IPS-18a (cell line): ENCODE data around the gene PPM1M.
"Not testable (repeated sequence)": the region's sequence is repeated elsewhere in the genome, so short reads cannot be mapped to it uniquely, and the experiment has no call there.

Experiments
- H3K27ac ChIP-seq: one replicate; pipeline ENCODE4 v1.5.1; 2013; ENCODE audit warnings: low read length
- H3K27me3 ChIP-seq: one replicate; pipeline ENCODE4 v1.6.1; 2013; ENCODE audit warnings: mild to moderate bottlenecking, low read length; ENCODE audit not compliant: control insufficient read depth, insufficient read depth
- H3K36me3 ChIP-seq: one replicate; pipeline ENCODE4 v1.6.1; 2013; ENCODE audit warnings: low read depth, low read length; ENCODE audit not compliant: control insufficient read depth
- H3K4me1 ChIP-seq: one replicate; pipeline ENCODE4 v1.6.1; 2013; ENCODE audit warnings: low read depth, low read length; ENCODE audit not compliant: control insufficient read depth
- H3K4me3 ChIP-seq: one replicate; pipeline ENCODE4 v1.5.1; 2013; ENCODE audit warnings: low read length
- H3K9ac ChIP-seq: one replicate; pipeline ENCODE4 v1.6.1; 2013; ENCODE audit warnings: mild to moderate bottlenecking, low read length, moderate library complexity
- H3K9me3 ChIP-seq: one replicate; pipeline ENCODE4 v1.6.1; 2013; ENCODE audit warnings: low read depth, low read length; ENCODE audit not compliant: control insufficient read depth

PPM1M gene

DNA sequence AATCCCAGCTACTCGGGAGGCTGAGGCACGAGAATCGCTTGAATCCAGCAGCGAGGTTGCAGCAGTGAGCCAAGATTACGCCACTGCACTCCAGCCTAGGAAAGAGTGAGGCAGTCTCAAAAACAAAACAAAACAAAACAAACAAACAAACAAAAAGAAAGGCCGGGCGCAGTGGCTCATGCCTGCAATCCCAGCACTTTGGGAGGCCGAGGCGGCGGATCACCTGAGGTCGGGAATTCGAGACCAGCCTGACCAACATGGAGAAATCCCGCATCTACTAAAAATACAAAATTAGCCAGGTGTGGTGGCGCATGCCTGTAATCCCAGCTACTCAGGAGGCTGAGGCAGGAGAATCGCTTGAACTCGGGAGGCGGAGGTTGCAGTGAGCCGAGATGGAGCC is 29.2 kb downstream of the PPM1M start:
- not testable (repeated sequence) for H3K27ac ChIP-seq, H3K9ac ChIP-seq, H3K4me3 ChIP-seq, H3K9me3 ChIP-seq, H3K27me3 ChIP-seq, H3K4me1 ChIP-seq
- peaks cover 25% of the 10 kb centered on the region for H3K36me3 ChIP-seq

DNA sequence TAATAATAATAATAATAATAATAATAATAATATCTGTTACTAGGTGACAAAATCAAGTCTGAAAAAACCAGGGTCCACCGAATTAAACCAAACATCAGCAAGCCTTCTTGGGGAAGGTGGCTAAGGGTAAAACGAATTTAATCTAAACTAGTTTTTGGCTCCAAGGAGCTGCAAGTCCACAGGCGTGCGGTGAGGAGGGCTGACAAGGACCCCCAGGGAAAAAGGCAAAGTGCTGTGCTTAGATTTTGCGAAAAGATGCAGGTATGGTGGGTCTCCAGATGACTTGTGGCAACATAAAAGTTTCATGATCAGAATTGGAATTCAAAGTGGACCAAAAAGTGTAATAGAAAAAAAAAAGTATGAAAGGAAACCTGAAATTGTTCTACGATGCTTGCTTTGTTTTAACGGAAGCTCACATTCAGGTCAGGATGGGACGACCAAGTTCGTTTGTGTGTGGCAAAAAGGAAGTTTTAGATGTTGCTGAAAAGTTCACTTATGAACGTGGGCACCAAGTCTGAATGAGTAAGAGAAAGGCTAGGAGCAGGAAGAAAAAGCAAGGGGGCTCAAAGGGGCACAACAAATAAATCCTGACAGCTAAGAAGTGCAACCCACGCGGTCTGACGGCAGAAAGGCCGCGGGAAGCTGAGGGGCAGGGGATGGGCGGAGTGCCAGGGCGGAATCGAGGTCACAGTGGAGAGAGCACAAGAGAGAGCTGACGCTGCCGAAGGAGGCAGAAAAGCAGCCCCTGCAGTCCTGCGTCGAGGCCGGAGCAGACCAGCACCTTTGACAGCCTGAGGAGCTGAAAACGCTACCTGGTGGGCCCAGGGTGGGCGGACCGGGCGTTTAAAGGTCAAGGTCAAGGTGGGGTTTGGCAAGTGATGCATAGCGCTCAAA is 31.8 kb downstream of the PPM1M start:
- Histone ChIP-seq H3K36me3 (peaks cover 7% of the 10 kb centered on the region), H3K4me1 (peaks cover 4% of the 10 kb centered on the region), H3K27me3 (no peaks in the 10 kb centered on the region), H3K9me3 (no peaks in the 10 kb centered on the region), H3K9ac (peak overlapping the region; percentile 92), H3K4me3 (peak overlapping the region; percentile 75), H3K27ac (peak overlapping the region; percentile 34)

DNA sequence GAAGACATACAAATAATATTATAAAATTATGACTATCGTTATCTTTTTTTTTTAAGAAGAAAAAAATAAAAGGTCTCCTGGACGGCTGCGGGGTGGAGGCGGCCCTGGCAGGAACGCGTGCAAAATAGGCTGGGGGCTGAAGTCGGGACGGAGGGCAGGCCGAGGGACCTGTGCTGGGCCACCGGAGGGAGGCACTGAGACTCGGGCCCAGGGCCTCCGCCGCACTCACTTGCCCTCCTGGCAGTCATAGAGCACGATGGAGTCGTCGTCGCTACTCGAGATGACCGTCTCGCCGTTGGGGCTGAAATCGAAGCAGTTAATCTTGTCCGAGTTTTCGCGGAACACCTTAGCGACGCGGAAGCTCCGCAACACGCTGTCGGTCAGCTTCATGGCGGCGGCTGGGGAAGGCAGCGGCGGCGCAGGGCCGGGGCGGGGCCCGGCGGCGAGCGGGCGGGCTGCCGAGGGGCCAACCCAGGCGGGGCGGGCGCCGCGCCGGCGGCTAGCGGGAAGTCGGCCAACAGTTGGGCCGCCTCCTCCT is 32.5 kb downstream of the PPM1M start:
- Histone ChIP-seq H3K27ac (peak overlapping the region; percentile 93), H3K27me3 (no peaks in the 10 kb centered on the region), H3K9me3 (no peaks in the 10 kb centered on the region), H3K36me3 (peaks cover 2% of the 10 kb centered on the region), H3K9ac (peak overlapping the region; percentile 92), H3K4me3 (peak overlapping the region; percentile 75), H3K4me1 (peaks cover 4% of the 10 kb centered on the region)

DNA sequence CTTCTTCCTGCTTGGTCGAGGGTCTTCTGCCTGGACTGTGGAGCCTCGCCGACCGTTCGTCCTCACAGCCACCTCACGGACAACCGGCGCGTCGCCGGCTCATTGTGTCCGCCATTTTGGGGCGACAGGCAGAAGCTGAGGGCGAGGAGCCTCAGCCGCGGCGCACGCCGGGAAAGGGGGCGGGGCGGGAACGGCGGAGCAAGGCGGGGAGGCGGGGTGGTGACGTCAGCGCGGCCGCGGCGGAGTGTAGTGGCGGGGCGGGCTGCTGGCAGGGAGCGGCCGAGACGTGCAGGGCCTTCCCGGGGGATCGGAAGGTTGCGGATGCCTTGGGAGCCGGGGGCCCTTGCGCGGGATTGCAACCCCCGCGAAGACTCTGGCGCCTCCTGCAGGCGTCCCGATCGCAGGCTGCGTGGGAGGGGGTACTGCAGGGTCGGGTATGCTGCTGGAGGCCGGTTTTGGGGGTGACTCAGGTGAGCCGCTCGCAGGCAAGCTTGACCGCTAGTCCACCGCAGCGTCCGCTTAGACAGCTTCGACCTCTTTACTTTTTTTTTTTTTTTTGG is 33.0 kb downstream of the PPM1M start, which contains the start of gene WDR82:
Gene WDR82, minus strand, starts transcription at position 140 of the 560 bp plus-strand sequence. CDS start 288 bp downstream, outside the sequence.
- H3K27ac ChIP-seq = peak within 1 kb of the TSS; percentile 93
- no peaks in the 10 kb centered on the region for H3K9me3 ChIP-seq
- no peaks in the 10 kb centered on the region for H3K27me3 ChIP-seq
- H3K36me3 ChIP-seq = no peaks in the 10 kb centered on the region
- H3K9ac ChIP-seq = peak within 1 kb of the TSS; percentile 92
- H3K4me3 ChIP-seq = peak within 1 kb of the TSS; percentile 75
- H3K4me1 ChIP-seq = peaks cover 4% of the 10 kb centered on the region

DNA sequence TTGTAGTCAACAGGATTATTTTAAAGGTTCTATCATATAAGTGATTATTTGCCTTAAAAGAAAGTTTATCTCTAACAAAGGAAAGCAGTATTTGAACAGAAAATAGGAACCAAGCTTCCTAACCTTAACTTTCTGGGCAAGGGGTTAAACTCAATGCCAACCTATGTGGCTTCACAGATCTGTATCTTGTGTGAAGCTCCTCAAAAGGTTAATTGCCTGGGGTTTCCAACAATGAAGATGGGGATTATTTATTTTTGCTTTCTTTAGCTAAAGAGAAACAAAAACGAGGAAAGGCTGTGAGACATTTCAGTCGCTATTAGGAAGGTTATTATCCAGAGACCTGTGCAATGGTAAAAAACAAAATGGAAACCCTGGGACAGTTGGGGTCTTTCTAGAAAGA is 34.0 kb downstream of the PPM1M start:
- Histone ChIP-seq H3K9me3 (no peaks in the 10 kb centered on the region), H3K27me3 (no peaks in the 10 kb centered on the region), H3K4me1 (peaks cover 4% of the 10 kb centered on the region), H3K9ac (no peak overlapping the region), H3K27ac (no peak overlapping the region), H3K4me3 (peak overlapping the region; percentile 75), H3K36me3 (no peaks in the 10 kb centered on the region)

DNA sequence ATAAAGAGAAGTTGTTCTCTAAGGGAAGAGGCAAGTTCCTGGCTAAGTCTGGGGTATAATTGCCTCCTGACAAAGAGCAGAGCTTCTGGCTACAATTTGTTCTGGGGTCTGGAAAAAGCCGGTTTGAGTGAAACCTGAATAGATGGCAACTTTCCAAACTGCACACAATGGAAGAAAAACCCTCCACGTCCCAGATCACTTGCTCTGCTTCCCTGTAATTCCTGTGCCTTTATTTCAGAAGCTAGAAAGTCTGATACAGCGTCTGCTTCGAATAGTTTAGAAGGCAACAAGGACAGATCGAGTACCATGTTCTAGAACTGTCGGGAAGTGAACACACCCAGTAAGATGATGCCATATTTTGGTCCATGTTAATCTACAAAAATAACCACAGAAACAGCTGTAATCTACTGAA is 34.5 kb downstream of the PPM1M start:
- H3K27ac ChIP-seq = no peak overlapping the region
- no peak overlapping the region for H3K9ac ChIP-seq
- no peaks in the 10 kb centered on the region for H3K9me3 ChIP-seq
- no peaks in the 10 kb centered on the region for H3K27me3 ChIP-seq
- H3K4me1 ChIP-seq = peaks cover 4% of the 10 kb centered on the region
- no peaks in the 10 kb centered on the region for H3K36me3 ChIP-seq
- H3K4me3 ChIP-seq = no peak overlapping the region

DNA sequence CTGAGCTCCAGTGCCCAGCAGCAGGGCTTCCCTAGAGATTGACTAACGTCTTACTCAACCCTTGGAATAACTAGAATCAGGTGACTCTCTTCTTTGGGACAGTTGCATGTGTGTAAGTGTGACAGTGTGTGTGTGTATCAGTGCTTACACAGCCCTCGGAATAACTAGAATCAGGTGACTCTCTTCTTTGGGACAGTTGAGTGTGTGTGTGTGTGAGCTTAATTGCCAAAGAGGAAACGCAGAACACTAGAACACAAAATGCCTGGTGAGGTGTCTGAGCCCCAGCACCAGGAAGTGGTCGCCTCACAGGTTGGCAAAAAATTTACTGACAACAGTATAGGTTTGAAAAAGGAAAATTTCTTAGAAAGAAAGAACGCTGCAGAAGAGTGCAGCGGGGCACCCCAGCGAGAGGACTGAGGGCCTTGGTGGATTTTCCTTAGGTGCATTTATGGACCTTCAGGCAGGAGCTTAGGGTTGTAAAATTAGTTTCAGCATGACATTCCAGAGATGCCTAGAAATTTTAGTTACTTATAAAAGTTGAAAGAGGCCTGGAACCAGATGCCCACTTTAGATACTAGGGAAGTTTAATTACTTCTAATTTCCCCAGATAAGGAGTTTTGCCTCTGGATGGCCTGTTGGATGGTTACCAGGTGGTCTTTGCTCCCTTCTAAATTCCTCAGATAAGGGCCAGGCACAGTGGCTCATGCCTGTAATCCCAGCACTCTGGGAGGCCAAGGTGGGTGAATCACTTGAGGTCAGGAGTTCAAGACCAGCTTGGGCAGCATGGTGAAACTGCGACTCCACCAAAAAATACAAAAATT is 36.6 kb downstream of the PPM1M start:
- peaks cover 4% of the 10 kb centered on the region for H3K4me1 ChIP-seq
- H3K9me3 ChIP-seq = no peaks in the 10 kb centered on the region
- H3K27me3 ChIP-seq = no peaks in the 10 kb centered on the region
- H3K9ac ChIP-seq = no peak overlapping the region
- no peak overlapping the region for H3K4me3 ChIP-seq
- no peaks in the 10 kb centered on the region for H3K36me3 ChIP-seq
- H3K27ac ChIP-seq = no peak overlapping the region

DNA sequence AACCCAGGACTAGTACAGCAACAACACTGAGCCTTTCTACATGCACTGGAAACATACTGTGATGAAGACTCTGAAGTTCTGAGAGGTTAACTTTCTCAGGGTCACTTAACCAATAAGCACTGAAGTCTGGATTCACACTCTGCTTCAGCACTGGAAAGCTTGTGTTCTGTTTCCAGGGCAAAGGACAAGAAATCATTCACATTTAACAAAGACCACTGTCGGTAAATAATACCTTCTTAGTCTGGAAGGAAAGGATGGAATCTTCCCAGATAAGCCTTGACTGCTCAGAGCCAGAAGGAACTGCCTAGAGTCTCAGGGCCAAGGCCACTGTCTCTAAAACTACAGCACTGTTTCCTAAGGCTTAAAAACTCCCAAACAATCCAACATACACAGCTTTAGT is 37.7 kb downstream of the PPM1M start:
- H3K27me3 ChIP-seq = no peaks in the 10 kb centered on the region
- peaks cover 4% of the 10 kb centered on the region for H3K4me1 ChIP-seq
- H3K4me3 ChIP-seq = no peak overlapping the region
- no peaks in the 10 kb centered on the region for H3K36me3 ChIP-seq
- H3K9ac ChIP-seq = no peak overlapping the region
- H3K9me3 ChIP-seq = no peaks in the 10 kb centered on the region
- H3K27ac ChIP-seq = no peak overlapping the region

DNA sequence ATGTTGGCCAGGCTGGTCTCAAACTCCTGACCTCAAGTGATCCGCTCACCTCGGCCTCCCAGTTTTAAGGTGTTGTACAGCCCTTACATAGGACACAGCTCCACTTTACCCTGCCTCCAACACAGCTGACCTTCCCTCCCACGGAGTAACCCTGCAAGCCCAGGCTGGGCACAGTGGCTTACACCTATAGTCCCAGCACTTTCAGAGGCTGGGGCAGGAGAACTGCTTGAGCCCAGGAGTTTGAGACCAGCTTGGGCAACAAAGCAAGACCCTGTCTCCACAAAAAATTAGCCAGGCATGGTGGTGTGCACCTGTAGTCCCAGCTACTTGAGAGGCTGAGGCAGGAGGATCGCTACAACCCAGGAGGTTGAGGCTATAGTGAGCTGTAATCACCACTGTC is 38.5 kb downstream of the PPM1M start:
- H3K4me1 ChIP-seq, H3K36me3 ChIP-seq, H3K27me3 ChIP-seq, H3K4me3 ChIP-seq, H3K27ac ChIP-seq, H3K9me3 ChIP-seq, H3K9ac ChIP-seq: not testable (repeated sequence)

DNA sequence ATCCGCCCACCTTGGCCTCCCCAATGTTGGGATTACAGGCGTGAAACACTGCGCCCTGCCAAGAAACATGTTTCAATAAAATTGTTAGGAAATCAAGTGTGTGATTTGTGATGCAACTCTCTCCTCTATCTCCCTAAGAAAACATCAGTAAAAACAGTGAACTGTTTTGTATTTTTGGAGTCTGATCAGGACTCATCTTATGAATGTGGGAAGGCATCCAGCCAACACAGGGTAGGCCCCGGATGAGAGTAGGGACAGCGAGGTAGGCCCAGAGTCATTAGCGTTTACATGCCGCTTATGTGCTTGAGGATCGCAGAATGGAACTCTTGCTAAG is 41.2 kb downstream of the PPM1M start:
- Histone ChIP-seq H3K27ac (no peak overlapping the region), H3K4me1 (peaks cover 4% of the 10 kb centered on the region), H3K9me3 (no peaks in the 10 kb centered on the region)

DNA sequence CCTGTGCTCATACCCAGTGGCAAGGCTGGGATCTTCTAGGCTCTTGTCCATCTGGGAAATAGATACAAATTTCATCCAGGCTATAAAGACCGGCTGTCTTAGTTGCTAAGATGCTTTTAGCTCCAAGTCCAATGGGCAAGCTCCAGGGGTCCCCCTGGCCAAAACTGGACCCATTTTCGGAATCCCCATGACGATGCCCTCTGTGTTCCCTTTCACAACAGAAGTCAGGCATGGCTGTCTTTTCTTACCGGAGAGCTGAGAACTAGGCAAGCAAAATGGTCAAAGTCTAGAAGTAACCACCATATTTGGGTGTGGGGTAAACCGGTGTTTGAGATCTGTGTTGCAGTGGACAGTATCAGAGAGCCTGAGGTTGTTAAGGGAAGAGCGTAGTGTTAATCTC is 43.1 kb downstream of the PPM1M start:
- H3K9me3 ChIP-seq = no peaks in the 10 kb centered on the region
- H3K27me3 ChIP-seq = no peaks in the 10 kb centered on the region
- H3K4me1 ChIP-seq = peaks cover 4% of the 10 kb centered on the region
- H3K27ac ChIP-seq = no peak overlapping the region
- peak overlapping the region; percentile 78 for H3K4me3 ChIP-seq
- H3K9ac ChIP-seq = no peak overlapping the region
- H3K36me3 ChIP-seq = peaks cover 4% of the 10 kb centered on the region

More for the DNA sequence above, 41.2 kb downstream of the PPM1M start:
- H3K27me3 ChIP-seq = no peaks in the 10 kb centered on the region
- H3K9ac ChIP-seq = peak overlapping the region; percentile 86
- H3K4me3 ChIP-seq = peak overlapping the region; percentile 78
- no peaks in the 10 kb centered on the region for H3K36me3 ChIP-seq
